Stimulated activated CD8-positive, alpha-beta memory T cell treated with anti-CD3 and anti-CD28 coated beads, Interleukin-15, amount 100 ng/mL, for 48 hours (primary cell): ENCODE measurements around the gene USP4.
A peak's percentile ranks its signal among the peaks of the same experiment; 100 is the strongest.
"Not testable (repeated sequence)": the region's sequence is repeated elsewhere in the genome, so short reads cannot be mapped to it uniquely, and the experiment has no call there.

Experiments
- DNase-seq, 2 donors: peaks; one replicate each; pipeline ENCODE4 v3.0.0-alpha.2; 2020; ENCODE audit warnings: low read depth in 2 of 2

Gene USP4

GRCh38 chr3:49339941-49340800 is at the start of gene USP4:
Gene USP4, minus strand, starts transcription at chr3:49340053. Its CDS starts 29 bp downstream, at chr3:49340024.
- peak; percentile 94 for DNase-seq

- DNase-seq, result no peak
Observed at GRCh38 chr3:49389297-49389696, 49.4 kb upstream of the USP4 start.

GRCh38 chr3:49388289-49388820 is 48.5 kb upstream of the USP4 start:
- no peak for DNase-seq

GRCh38 chr3:49387721-49388120 is 47.9 kb upstream of the USP4 start:
- no peak for DNase-seq

GRCh38 chr3:49386056-49386756 is 46.4 kb upstream of the USP4 start:
- DNase-seq, result no peak

GRCh38 chr3:49385617-49386016 is 45.8 kb upstream of the USP4 start:
- DNase-seq, result no peak

- no peak for DNase-seq
Observed at GRCh38 chr3:49383387-49383786, 43.5 kb upstream of the USP4 start.

GRCh38 chr3:49378249-49378895 is 38.5 kb upstream of the USP4 start:
- DNase-seq, result no peak

- peak; percentile 49 to 55 for DNase-seq
Observed at GRCh38 chr3:49377483-49377882, 37.6 kb upstream of the USP4 start.

GRCh38 chr3:49371946-49372345 is 32.1 kb upstream of the USP4 start:
- DNase-seq, result no peak

- no peak for DNase-seq
Observed at GRCh38 chr3:49370585-49371290, 30.9 kb upstream of the USP4 start.

GRCh38 chr3:49362561-49362960 is 22.7 kb upstream of the USP4 start:
- DNase-seq, result no peak

- no peak for DNase-seq
Observed at GRCh38 chr3:49359623-49360022, 19.8 kb upstream of the USP4 start.

GRCh38 chr3:49358884-49359225 is 19.0 kb upstream of the USP4 start:
- peak in 1 of 2 donors; percentile 16 for DNase-seq

GRCh38 chr3:49358217-49358883 is 18.5 kb upstream of the USP4 start, which contains the start of gene GPX1:
Gene GPX1, minus strand, starts transcription at chr3:49358353. Its CDS starts 75 bp downstream, at chr3:49358278.
- DNase-seq, result peak; percentile 83 to 84

GRCh38 chr3:49357443-49358216 is 17.8 kb upstream of the USP4 start:
- peak; percentile 22 to 29 for DNase-seq

- not testable (repeated sequence) for DNase-seq
Observed at GRCh38 chr3:49357095-49357442, 17.2 kb upstream of the USP4 start.

GRCh38 chr3:49352890-49353421 is 13.1 kb upstream of the USP4 start:
- no peak for DNase-seq

GRCh38 chr3:49352281-49352680 is 12.4 kb upstream of the USP4 start:
- no peak for DNase-seq

- DNase-seq, result no peak
Observed at GRCh38 chr3:49351521-49352011, 11.7 kb upstream of the USP4 start.
